BJ (cell line): ENCODE results near the gene MEF2B. TPM values are rescaled to one million over a fixed set of nuclear protein-coding genes. Genes with fewer than 3 reads are reported as not detected.

Experiments used
- CTCF ChIA-PET: fragments of 350-600 bp; formaldehyde crosslinking; extraction: SDS; loops from one replicate; lab custom pipeline; 2021; ENCODE audit warnings: antibody characterized with exemption, inconsistent platforms; lab: Yijun Ruan, JAX
- POLR2A ChIA-PET: fragments of 300-600 bp; sonication (Branson Sonifier 250); formaldehyde crosslinking; extraction: SDS; loops from one replicate; lab custom pipeline; 2021; ENCODE audit warnings: antibody characterized with exemption; lab: Charles Lee
- DNase-seq: peaks from one replicate; pipeline ENCODE4 v3.0.0-alpha.2; 2011; ENCODE audit warnings: low read depth
- H3K27me3 ChIP-seq: 2 replicates; pipeline ENCODE4 v1.6.0; 2011; ENCODE audit warnings: low read length; ENCODE audit not compliant: control insufficient read depth, insufficient read depth
- H3K36me3 ChIP-seq: 2 replicates; pipeline ENCODE4 v1.5.1; 2011; ENCODE audit warnings: low read length; ENCODE audit not compliant: control insufficient read depth, insufficient read depth
- H3K4me3 ChIP-seq: 2 replicates; pipeline ENCODE4 v1.5.1; 2011; ENCODE audit warnings: low read depth, mild to moderate bottlenecking, control low read depth, low read length
- CTCF ChIP-seq: IDR thresholded peaks from 2 replicates; pipeline ENCODE4 v1.5.1; 2011; ENCODE audit warnings: low read depth, mild to moderate bottlenecking, control low read depth, inconsistent platforms, low read length, moderate library complexity; ENCODE audit not compliant: insufficient read depth
- polyA plus RNA-seq: library from polyadenylated mRNA; depleted of rRNA; stranded (reverse); fragments of >200 nt; gene quantifications from 2 replicates; pipeline ENCODE4 v1.2.3, GENCODE V29; 2011

Gene MEF2B
- polyA plus RNA-seq, 1 experiment, result 0.10 TPM

GRCh38 chr19:19207637-19208572 is 37.8 kb upstream of the MEF2B start:
- CTCF ChIA-PET, result no interaction called here
- no peak overlapping the region for H3K4me3 ChIP-seq
- DNase-seq, result no peak
- H3K27me3 ChIP-seq, result peaks cover 9% of the 10 kb centered on the region
- no peak for TF ChIP-seq CTCF
- POLR2A ChIA-PET, result no interaction called here
- H3K36me3 ChIP-seq, result no peaks in the 10 kb centered on the region

GRCh38 chr19:19206938-19207337 is 36.9 kb upstream of the MEF2B start:
- no peak overlapping the region for H3K4me3 ChIP-seq
- no peaks in the 10 kb centered on the region for H3K36me3 ChIP-seq
- H3K27me3 ChIP-seq, result peaks cover 5% of the 10 kb centered on the region
- TF ChIP-seq CTCF, result no peak
- ChIA-PET POLR2A (no interaction called here), CTCF (no interaction called here)
- no peak for DNase-seq

- ChIA-PET CTCF (interaction anchor here (1.1 to 1.2 kb wide), 2 partner anchors 18 to 154 kb away, joined by 3 read pairs; no protein-coding TSS in a partner anchor), POLR2A (no interaction called here)
- no peak for DNase-seq
- peaks cover 3% of the 10 kb centered on the region for H3K36me3 ChIP-seq
- no peak overlapping the region for H3K4me3 ChIP-seq
- H3K27me3 ChIP-seq, result no peaks in the 10 kb centered on the region
- no peak for TF ChIP-seq CTCF
Observed at GRCh38 chr19:19205416-19206410, 35.6 kb upstream of the MEF2B start.

GRCh38 chr19:19204181-19204580 is 34.1 kb upstream of the MEF2B start:
- CTCF ChIA-PET, result no interaction called here
- no peak for DNase-seq
- no peak for TF ChIP-seq CTCF
- Histone ChIP-seq H3K36me3 (peaks cover 3% of the 10 kb centered on the region), H3K4me3 (no peak overlapping the region), H3K27me3 (no peaks in the 10 kb centered on the region)
- POLR2A ChIA-PET, result no interaction called here
